GM21367 (cell line): ENCODE data around the gene LRPAP1.

Experiments
- ATAC-seq: cut with Tn5 transposase; IDR thresholded peaks from one replicate; pipeline ENCODE4 v1.9.1; 2021; ENCODE audit not compliant: unreplicated experiment

LRPAP1 gene

DNA sequence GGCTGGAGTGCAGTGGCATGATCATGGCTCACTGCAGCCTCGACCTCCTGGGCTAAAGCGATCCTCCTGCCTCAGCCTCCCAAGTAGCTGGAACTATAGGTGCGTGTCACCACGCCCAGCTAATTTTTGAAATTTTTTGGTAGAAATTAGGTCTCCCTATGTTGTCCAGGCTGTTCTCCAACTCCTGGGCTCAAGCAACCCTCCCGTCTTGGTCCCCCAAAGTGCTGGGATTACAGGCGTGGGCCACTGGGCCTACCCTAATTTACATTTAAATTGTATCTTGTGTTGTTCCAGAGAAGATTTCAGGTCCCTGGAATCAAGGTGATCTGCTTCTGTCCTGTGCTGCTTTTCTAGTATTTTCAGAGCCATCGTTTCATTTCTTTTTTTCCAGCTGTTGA lies 1.2 kb upstream of the LRPAP1 start:
- ATAC-seq, result no peak

DNA sequence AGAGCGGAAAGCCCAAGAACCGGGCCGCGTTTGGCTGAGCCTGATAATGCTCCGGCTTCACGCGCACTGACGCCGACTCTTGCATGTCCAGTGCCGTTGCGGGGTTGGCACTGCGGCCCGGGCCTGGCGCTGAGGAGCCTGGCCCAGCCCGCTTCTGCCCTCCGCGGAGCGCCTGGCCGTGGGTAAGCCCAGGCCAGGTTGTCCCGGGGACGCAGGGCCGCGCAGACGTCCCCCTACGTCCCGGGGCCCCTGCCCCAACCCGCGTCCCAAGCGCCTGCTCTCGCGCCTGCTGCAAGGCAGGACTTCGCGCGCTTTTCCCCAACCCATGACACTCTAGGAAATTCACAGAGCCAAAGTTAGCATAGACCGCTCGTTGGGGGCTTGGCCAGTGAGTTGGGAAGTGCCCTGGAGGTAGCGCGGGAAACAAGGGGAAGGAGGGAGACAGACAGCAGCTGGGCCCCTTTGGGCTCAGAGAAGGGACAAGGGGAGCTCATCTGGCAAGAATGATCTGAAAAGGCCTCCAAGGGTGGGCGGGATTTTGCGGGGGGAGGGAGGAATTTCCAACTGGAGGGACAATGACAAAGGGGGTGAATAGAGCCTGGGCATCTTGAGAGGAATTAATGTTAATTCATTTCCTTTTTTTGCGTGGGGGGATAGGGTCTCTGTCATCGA lies 665 bp upstream of the LRPAP1 start:
- no peak for ATAC-seq

GRCh38 chr4:3531318-3531878 lies 824 bp downstream of the LRPAP1 start:
- no peak for ATAC-seq

DNA sequence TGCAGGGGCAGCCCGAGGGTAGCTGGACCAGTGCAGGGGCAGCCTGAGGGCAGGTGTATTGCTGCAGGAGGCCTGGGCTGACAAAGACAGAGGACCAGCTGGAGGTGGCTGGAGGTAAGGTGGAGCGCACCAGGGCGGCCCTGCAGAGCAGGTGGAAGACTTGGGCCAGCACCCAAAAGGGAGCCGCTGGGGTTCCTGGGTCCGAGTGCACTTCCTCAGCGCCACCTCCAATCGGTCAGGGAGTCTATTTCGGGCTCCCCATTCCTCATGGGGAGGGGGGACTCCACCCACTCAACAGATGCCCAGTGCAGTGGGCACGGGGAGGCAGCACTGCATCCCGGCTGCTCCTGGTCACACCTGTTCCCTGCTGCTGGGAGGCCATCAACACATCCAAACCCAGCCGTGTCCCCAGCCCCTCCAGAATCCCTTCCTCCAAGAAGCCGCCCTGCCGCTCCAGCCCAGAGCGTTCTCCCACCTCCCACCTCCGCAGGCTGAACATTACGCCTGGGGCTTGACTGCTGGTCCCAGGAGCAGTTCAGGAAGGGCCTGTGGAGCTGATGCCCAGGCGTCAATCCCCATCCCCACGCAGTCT lies 1.5 kb downstream of the LRPAP1 start:
- ATAC-seq, result no peak

- ATAC-seq, result no peak
Measured at GRCh38 chr4:3530051-3530450, 2.2 kb downstream of the LRPAP1 start.

GRCh38 chr4:3529363-3529762 lies 2.9 kb downstream of the LRPAP1 start:
- ATAC-seq, result no peak

GRCh38 chr4:3527914-3528876 lies 4.0 kb downstream of the LRPAP1 start:
- ATAC-seq, result no peak

- ATAC-seq, result no peak
Measured at GRCh38 chr4:3527101-3527913, 4.9 kb downstream of the LRPAP1 start.

DNA sequence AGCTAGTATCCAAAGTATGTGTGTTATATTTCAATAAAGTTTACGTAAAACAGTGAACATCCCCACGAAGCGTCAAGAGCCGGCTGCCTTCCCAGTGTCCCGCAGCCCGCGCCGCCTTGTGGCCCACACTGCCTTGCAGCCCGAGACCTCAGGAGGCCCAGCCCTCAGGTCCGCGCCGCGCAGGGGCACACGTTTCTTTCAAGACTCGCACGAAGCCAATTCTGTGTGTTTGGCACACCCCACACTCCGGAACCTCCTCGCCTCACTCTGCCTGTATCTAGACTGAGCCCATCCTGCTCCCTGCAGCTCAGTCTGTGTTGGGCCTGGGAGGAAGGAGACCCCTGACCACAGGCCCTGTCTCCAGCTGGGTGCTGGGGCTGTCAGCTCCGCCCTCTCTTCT lies 5.8 kb downstream of the LRPAP1 start:
- no peak for ATAC-seq

DNA sequence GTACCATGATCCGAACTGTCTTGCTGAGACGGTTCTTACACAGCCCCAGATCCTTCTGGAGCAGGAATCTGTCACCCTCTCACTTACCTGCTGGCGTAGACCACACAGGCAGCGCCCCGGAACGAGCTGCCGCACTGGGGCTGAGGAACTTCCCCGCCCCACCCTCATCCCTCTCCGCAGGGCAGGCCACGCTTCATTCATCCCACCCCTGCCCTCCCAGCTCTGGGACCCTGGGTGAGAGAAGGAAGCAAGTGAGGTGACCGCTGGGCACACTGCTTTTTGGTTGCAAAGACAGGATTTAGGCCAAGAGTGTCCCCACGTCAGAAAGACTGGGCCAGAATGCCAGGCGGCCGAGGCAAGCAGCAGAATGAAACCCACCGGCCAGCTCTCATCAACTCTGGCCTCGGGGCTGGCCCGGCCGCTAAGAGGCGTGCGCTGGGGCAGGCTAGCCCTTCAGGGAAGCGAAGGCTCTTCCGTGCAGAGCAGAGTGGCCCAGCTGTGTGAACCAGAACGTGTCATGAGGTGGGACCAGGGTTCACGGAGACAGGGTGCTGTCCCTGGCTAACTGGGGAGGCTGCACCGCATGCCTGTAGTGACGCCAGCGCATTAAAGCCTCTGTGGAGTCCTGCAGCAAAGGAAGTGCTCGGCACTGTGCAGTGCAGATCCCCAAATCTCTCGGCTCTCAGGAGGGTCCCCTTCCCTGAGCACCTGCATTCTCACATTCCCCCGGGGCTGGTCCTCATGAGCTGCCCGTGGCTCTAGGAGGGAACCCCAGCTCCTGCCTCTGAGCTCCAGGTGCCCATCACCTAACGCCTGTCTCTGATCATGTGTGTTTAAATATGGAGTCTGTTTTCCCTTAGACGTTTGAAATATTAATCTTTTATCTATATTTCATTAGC lies 6.4 kb downstream of the LRPAP1 start:
- no peak for ATAC-seq

- no peak for ATAC-seq
Measured at GRCh38 chr4:3524920-3525319, 7.3 kb downstream of the LRPAP1 start.

DNA sequence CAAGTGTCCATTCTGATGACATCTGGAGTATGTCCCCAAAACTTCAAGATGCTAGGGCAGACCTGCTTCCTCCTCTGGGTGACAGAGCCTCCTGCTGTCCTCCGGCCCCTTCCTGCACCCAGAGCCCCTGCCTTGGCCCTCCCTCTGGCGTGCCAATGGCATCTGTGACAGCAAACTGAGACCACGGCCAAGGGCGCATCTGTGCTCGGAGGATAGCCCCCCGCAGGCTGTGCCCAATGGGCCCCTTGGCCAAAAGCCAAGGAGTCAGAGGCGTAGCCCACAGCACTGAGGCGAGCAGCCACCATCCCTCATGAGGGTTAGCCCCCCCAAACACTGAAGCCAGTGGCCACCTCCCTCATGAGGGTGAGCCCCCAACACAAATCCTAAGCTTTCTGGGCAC lies 7.9 kb downstream of the LRPAP1 start:
- ATAC-seq, result no peak

- no peak for ATAC-seq
Measured at GRCh38 chr4:3523628-3524221, 8.5 kb downstream of the LRPAP1 start.

GRCh38 chr4:3523146-3523627 lies 9.0 kb downstream of the LRPAP1 start:
- ATAC-seq, result no peak

DNA sequence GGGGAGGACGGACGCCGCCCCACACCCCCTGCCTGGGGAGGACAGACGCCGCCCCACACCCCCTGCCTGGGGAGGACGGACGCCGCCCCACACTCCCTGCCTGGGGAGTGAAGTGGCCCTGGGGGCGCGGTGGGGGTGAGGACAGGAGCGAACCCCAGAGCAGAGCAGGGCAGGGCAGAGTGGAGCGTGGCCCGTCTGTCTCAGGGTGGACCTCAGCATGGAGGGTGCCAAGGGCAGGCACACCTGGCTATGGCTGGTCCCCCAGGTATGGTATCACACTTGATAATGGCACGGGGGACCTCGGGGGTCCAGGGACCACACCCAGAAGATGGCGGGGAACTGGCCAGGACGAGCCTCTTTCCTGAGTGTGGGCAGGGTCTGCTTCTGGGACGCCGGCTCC lies 9.6 kb downstream of the LRPAP1 start:
- ATAC-seq, result no peak

GRCh38 chr4:3522326-3522640 lies 9.9 kb downstream of the LRPAP1 start:
- no peak for ATAC-seq

DNA sequence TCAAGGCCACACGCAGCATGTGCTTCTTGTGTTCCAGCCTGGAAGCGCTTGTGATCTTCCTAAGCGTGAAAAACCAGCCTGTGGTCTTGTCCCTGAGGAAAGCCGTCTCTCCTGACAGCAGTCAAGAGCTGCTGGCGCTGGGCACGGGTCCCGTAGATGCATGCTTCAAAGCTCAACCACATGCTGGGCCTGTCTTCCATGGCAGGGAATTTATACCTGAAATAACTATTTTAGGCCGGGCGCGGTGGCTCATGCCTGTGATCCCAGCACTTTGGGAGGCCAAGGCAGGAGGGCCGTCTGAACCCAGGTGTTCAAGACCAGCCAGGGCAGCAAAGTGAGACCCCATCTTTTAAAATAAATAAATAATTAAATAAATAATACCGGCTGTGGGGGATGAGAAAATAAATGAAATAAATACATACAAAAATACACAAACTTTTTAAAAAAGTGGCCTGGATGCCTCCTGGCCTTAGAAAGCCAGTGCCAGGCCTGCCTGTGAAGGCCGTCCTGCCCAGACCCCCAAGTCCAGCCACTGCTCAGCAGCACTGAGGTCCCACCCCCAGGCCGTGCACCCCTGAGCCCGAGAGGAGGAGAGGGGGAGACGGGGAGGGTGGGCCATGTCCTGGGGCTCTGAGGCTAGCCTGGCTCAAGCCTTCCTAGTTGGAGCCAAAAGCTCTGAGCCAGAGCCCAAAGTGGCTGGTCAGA lies 10.4 kb downstream of the LRPAP1 start:
- ATAC-seq, result no peak

DNA sequence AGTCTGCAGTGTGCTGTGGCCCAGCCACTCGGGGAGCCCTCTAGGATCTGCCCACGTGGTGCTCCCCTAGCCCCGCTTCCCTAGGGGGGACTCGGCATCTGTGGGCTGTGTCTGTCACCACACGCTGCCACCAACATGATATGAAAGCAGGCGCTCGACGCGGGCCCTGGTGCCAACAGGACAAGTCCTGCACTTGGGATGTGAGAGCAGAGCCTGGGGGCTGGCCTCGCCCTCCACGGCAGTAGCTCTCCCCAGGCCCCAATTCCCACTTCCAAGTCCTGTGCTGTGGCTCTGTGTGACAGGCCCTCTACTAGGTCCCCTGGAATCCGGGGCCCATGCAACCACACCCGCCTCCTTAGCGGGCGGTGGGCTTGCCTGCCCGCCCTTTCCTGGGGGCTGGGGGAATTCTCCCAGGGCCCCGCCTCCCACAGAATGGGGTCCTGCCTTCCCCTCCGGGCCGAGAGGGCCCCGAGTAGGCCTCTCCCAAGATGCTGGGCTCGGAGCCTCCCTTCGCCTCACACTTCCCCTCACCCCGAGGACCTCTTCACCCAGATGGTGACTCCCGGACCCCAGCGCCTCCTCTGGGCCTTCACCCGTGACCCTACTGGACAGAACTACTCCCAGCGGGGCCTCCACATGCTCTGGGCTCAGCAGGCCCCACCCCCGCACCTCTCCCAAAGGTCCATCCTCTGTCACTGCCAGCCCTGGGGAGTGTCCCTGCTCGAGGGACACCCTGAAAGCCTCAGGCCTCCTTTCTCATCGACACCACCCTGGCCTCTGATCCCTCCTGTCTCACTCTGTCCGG lies 11.2 kb downstream of the LRPAP1 start:
- ATAC-seq, result no peak
